ENCODE measurements around the gene PPCS. TPM values are rescaled to one million over a fixed set of nuclear protein-coding genes. Genes with fewer than 3 reads are reported as not detected.
"Not testable (repeated sequence)": the region's sequence is repeated elsewhere in the genome, so short reads cannot be mapped to it uniquely, and the experiment has no call there.

Gene PPCS
- total and polyA plus RNA-seq, 9 donors, result 33.3 to 89.0 (median 51.7) TPM

- Histone ChIP-seq H3K4me1 (ENCODE audit: insufficient read depth) (peaks cover 5% of the 10 kb centered on the region), H3K27ac (no peak overlapping the region), H3K36me3 (no peaks in the 10 kb centered on the region), H3K9me3 (no peaks in the 10 kb centered on the region), H3K27me3 (no peaks in the 10 kb centered on the region), H3K4me3 (peak overlapping the region; percentile 56)
- 68 to 80% (median 69%) methylated on average over 3 of the region's 3 CpGs for WGBS, 3 donors
- TF ChIP-seq, protein P1, sequence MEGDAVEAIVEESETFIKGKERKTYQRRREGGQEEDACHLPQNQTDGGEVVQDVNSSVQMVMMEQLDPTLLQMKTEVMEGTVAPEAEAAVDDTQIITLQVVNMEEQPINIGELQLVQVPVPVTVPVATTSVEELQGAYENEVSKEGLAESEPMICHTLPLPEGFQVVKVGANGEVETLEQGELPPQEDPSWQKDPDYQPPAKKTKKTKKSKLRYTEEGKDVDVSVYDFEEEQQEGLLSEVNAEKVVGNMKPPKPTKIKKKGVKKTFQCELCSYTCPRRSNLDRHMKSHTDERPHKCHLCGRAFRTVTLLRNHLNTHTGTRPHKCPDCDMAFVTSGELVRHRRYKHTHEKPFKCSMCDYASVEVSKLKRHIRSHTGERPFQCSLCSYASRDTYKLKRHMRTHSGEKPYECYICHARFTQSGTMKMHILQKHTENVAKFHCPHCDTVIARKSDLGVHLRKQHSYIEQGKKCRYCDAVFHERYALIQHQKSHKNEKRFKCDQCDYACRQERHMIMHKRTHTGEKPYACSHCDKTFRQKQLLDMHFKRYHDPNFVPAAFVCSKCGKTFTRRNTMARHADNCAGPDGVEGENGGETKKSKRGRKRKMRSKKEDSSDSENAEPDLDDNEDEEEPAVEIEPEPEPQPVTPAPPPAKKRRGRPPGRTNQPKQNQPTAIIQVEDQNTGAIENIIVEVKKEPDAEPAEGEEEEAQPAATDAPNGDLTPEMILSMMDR (IDR thresholded peaks at IDR 0.05), result no peak
- no peak for TF ChIP-seq POLR2A (IDR thresholded peaks at IDR 0.05)
- TF ChIP-seq EP300 (IDR thresholded peaks at IDR 0.05), result no peak
- intact Hi-C loops (cut with DNase I), result no loop called here
- no peak for DNase-seq
Measured at GRCh38 chr1:42463921-42464320, 7.6 kb downstream of the PPCS start.

- Histone ChIP-seq H3K4me1 (ENCODE audit: insufficient read depth) (peaks cover 5% of the 10 kb centered on the region), H3K27me3 (no peaks in the 10 kb centered on the region), H3K36me3 (no peaks in the 10 kb centered on the region), H3K27ac (no peak overlapping the region), H3K9me3 (no peaks in the 10 kb centered on the region), H3K4me3 (no peak overlapping the region)
- intact Hi-C loops (cut with DNase I), result no loop called here
- no peak for DNase-seq
- WGBS, 3 donors, result 87 to 88% (median 87%) methylated on average over 2 of the region's 2 CpGs
- TF ChIP-seq EP300 (IDR thresholded peaks at IDR 0.05) (no peak), POLR2A (IDR thresholded peaks at IDR 0.05) (no peak)
- TF ChIP-seq, protein P1 (IDR thresholded peaks at IDR 0.05), result no peak
Measured at GRCh38 chr1:42466030-42466429, 9.7 kb downstream of the PPCS start.

DNA sequence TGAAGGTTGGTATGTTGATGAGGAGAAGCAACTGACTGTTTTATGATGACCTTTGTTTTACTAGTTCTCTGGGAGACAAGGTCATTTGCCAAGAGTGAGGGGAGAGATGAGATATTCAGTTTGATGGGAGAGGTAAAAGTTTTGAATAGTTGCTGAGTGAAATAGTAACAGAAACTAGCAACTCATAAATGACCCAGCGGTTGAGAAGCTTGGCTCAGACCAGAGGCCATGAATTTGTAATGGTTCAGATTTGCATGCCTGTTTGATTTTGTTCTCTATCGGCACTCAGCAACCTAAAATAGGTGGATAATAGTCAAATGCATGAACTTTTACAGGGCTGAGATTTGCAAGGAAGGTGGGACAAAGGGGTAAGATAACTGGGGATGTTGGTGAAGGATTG lies 13.4 kb downstream of the PPCS start:
- 94 to 99% (median 97%) methylated on average over 2 of the region's 2 CpGs for WGBS, 3 donors
- intact Hi-C loops (cut with DNase I), result no loop called here
- H3K4me3 ChIP-seq, result no peak overlapping the region

GRCh38 chr1:42476605-42477004 lies 20.3 kb downstream of the PPCS start:
- no peaks in the 10 kb centered on the region for H3K9me3 ChIP-seq
- H3K36me3 ChIP-seq, result no peaks in the 10 kb centered on the region
- no peak overlapping the region for H3K4me3 ChIP-seq
- no peak for TF ChIP-seq POLR2A (IDR thresholded peaks at IDR 0.05)
- TF ChIP-seq EP300 (IDR thresholded peaks at IDR 0.05), result no peak
- TF ChIP-seq, protein P1 (IDR thresholded peaks at IDR 0.05), result no peak
- no peak for DNase-seq
- no peaks in the 10 kb centered on the region for H3K27me3 ChIP-seq
- no peaks in the 10 kb centered on the region for H3K4me1 ChIP-seq (ENCODE audit: insufficient read depth)
- intact Hi-C loops (cut with DNase I), result no loop called here
- no peak overlapping the region for H3K27ac ChIP-seq
- WGBS, 3 donors, result 90 to 94% (median 91%) methylated on average over 4 of the region's 4 CpGs

More for the DNA sequence above, 13.4 kb downstream of the PPCS start:
- no peak for TF ChIP-seq POLR2A (IDR thresholded peaks at IDR 0.05)
- TF ChIP-seq EP300 (IDR thresholded peaks at IDR 0.05), result no peak
- TF ChIP-seq, protein P1 (IDR thresholded peaks at IDR 0.05), result no peak
- no peak overlapping the region for H3K27ac ChIP-seq
- no peak for DNase-seq
- no peaks in the 10 kb centered on the region for H3K9me3 ChIP-seq
- no peaks in the 10 kb centered on the region for H3K36me3 ChIP-seq
- H3K27me3 ChIP-seq, result no peaks in the 10 kb centered on the region
- H3K4me1 ChIP-seq (ENCODE audit: insufficient read depth), result no peaks in the 10 kb centered on the region

DNA sequence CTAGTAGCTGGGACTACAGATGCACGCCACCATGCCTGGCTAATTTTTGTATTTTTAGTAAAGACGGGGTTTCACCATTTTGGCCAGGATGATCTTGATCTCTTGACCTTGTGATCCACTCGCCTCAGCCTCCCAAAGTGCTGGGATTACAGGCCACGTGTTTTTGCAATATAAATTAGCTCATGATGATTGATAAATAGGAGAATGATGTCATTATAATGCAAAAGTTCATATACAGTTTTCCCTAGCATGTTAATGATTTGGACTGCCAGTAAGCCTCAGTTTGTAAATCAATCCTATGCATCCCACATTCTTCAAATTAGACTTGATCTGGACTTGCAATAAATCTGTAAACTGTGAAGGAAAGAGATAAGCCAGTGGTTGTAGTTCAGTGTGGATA lies 21.0 kb downstream of the PPCS start:
- H3K27ac ChIP-seq; H3K27me3 ChIP-seq; H3K9me3 ChIP-seq; H3K4me1 ChIP-seq (ENCODE audit: insufficient read depth); DNase-seq; intact Hi-C loops (cut with DNase I); H3K36me3 ChIP-seq; H3K4me3 ChIP-seq: not testable (repeated sequence)
- WGBS, 3 donors, result 69 to 74% (median 71%) methylated on average over 4 of the region's 4 CpGs

All from ovary (tissue), 9 donors.